ENCODE results near the gene PATJ.

PATJ gene

GRCh38 chr1:61708953-61709907, 33.0 kb upstream of the PATJ start:
- no peak for ATAC-seq
- TF ChIP-seq OSR1 (CRISPR knock-in tag; IDR thresholded peaks at IDR 0.05): no peak
- TF ChIP-seq ZNF70 (CRISPR knock-in tag; IDR thresholded peaks at IDR 0.05): no peak
- no peak for TF ChIP-seq ESRRG (CRISPR knock-in tag; IDR thresholded peaks at IDR 0.05)
- TF ChIP-seq SNAI2 (CRISPR knock-in tag; IDR thresholded peaks at IDR 0.05): no peak
- no peak for TF ChIP-seq CSRNP3 (CRISPR knock-in tag; IDR thresholded peaks at IDR 0.05)
- TF ChIP-seq ARNTL (CRISPR knock-in tag; IDR thresholded peaks at IDR 0.05; ENCODE audit: borderline replicate concordance, low read depth): no peak
- no peak for TF ChIP-seq PATZ1 (CRISPR knock-in tag; IDR thresholded peaks at IDR 0.05; ENCODE audit: borderline replicate concordance)
- TF ChIP-seq CSDC2 (CRISPR knock-in tag; IDR thresholded peaks at IDR 0.05): no peak
- TF ChIP-seq ISL1 (CRISPR knock-in tag; IDR thresholded peaks at IDR 0.05): no peak
- TF ChIP-seq ZC3H10 (CRISPR knock-in tag; IDR thresholded peaks at IDR 0.05): no peak
- TF ChIP-seq CREB5 (CRISPR knock-in tag; IDR thresholded peaks at IDR 0.05; ENCODE audit: low read depth): no peak
- TF ChIP-seq TSHZ2 (CRISPR knock-in tag; IDR thresholded peaks at IDR 0.05): no peak
- no peak for TF ChIP-seq ZNF8 (CRISPR knock-in tag; IDR thresholded peaks at IDR 0.05)
- TF ChIP-seq GLIS3 (CRISPR knock-in tag; IDR thresholded peaks at IDR 0.05): no peak
- TF ChIP-seq PPARA (CRISPR knock-in tag; IDR thresholded peaks at IDR 0.05; ENCODE audit: borderline replicate concordance): no peak
- no peak for TF ChIP-seq TOX (CRISPR knock-in tag; IDR thresholded peaks at IDR 0.05; ENCODE audit: borderline replicate concordance)
- TF ChIP-seq ZFP3 (CRISPR knock-in tag; IDR thresholded peaks at IDR 0.05): no peak
- no peak for TF ChIP-seq TCF4 (CRISPR knock-in tag; IDR thresholded peaks at IDR 0.05; ENCODE audit: borderline replicate concordance)

GRCh38 chr1:61709908-61710289, 32.4 kb upstream of the PATJ start:
- no peak for TF ChIP-seq POU6F1 (CRISPR knock-in tag; IDR thresholded peaks at IDR 0.05; ENCODE audit: borderline replicate concordance, low read depth)
- TF ChIP-seq ZNF8 (CRISPR knock-in tag; IDR thresholded peaks at IDR 0.05): no peak
- no peak for TF ChIP-seq TOX (CRISPR knock-in tag; IDR thresholded peaks at IDR 0.05; ENCODE audit: borderline replicate concordance)
- no peak for TF ChIP-seq ZNF565 (CRISPR knock-in tag; conservative IDR thresholded peaks at IDR 0.05; ENCODE audit: low read depth)
- no peak for TF ChIP-seq ARNTL (CRISPR knock-in tag; IDR thresholded peaks at IDR 0.05; ENCODE audit: borderline replicate concordance, low read depth)
- TF ChIP-seq SNAI2 (CRISPR knock-in tag; IDR thresholded peaks at IDR 0.05): no peak
- no peak for TF ChIP-seq ISL1 (CRISPR knock-in tag; IDR thresholded peaks at IDR 0.05)
- TF ChIP-seq TCF4 (CRISPR knock-in tag; IDR thresholded peaks at IDR 0.05; ENCODE audit: borderline replicate concordance): no peak
- no peak for TF ChIP-seq BACH2 (CRISPR knock-in tag; IDR thresholded peaks at IDR 0.05; ENCODE audit: borderline replicate concordance)
- TF ChIP-seq CSRNP3 (CRISPR knock-in tag; IDR thresholded peaks at IDR 0.05): no peak
- TF ChIP-seq ZC3H10 (CRISPR knock-in tag; IDR thresholded peaks at IDR 0.05): no peak
- TF ChIP-seq ZFP3 (CRISPR knock-in tag; IDR thresholded peaks at IDR 0.05): no peak
- no peak for TF ChIP-seq RARB (CRISPR knock-in tag; IDR thresholded peaks at IDR 0.05)
- TF ChIP-seq CSDC2 (CRISPR knock-in tag; IDR thresholded peaks at IDR 0.05): no peak
- TF ChIP-seq PPARA (CRISPR knock-in tag; IDR thresholded peaks at IDR 0.05; ENCODE audit: borderline replicate concordance): no peak
- TF ChIP-seq PATZ1 (CRISPR knock-in tag; IDR thresholded peaks at IDR 0.05; ENCODE audit: borderline replicate concordance): no peak
- TF ChIP-seq ZNF70 (CRISPR knock-in tag; IDR thresholded peaks at IDR 0.05): no peak
- TF ChIP-seq ZFP30 (CRISPR knock-in tag; IDR thresholded peaks at IDR 0.05): no peak
- TF ChIP-seq CREB5 (CRISPR knock-in tag; IDR thresholded peaks at IDR 0.05; ENCODE audit: low read depth): no peak
- no peak for ATAC-seq
